Esophagus mucosa (tissue), 1 donor: Measurements from ENCODE around the gene MEMO1. TPM values are rescaled to one million over a fixed set of nuclear protein-coding genes. Genes with fewer than 3 reads are reported as not detected.

Experiments used
- total RNA-seq: library from RNA; stranded (reverse); gene quantifications from one replicate; pipeline ENCODE4 v1.2.4, GENCODE V29; 2023
- donor health status: DM: yes; HTN: yes; CAD: no.

The MEMO1 gene
- total RNA-seq, 1 donor from 2014 or later, result 52.2 TPM

Other genes starting within 250 kb of the MEMO1 start
- gene DPY30, start 28.8 kb upstream of the MEMO1 start, total RNA-seq, result 55.9 TPM
- 12.0 TPM for gene SPAST, start 52.5 kb upstream of the MEMO1 start, total RNA-seq
- 12.0 TPM for gene SLC30A6, start 154.9 kb upstream of the MEMO1 start, total RNA-seq